B cell (primary cell): Measurements from ENCODE around the gene CTNNA3.

Experiments
- CTCF ChIP-seq: fragments of 200-600 bp; IDR thresholded peaks from one replicate; pipeline ENCODE4 v1.8.0; 2022; ENCODE audit warnings: antibody characterized with exemption, mild to moderate bottlenecking
- EZH2 ChIP-seq: IDR thresholded peaks from 2 replicates; pipeline ENCODE4 v1.6.1; 2012; ENCODE audit warnings: borderline replicate concordance, low read depth, mild to moderate bottlenecking, moderate library complexity, low read length; ENCODE audit not compliant: insufficient read depth, poor library complexity, severe bottlenecking

- TF ChIP-seq CTCF (no peak), EZH2 (no peak)
Measured at GRCh38 chr10:67011480-67011879, 684.5 kb downstream of the CTNNA3 start.
